Neural progenitor cell (in vitro differentiated cells): ENCODE data around the gene SYTL2.

Source experiments
- CTCF ChIP-seq: fragments of 200-600 bp; sonication (generic); IDR thresholded peaks from 2 replicates; pipeline ENCODE4 v1.5.1; 2017; ENCODE audit warnings: antibody characterized with exemption, mild to moderate bottlenecking
- EZH2 ChIP-seq: fragments of 200-600 bp; sonication (generic); IDR thresholded peaks from 2 replicates; pipeline ENCODE4 v1.6.1; 2017; ENCODE audit warnings: antibody characterized with exemption, mild to moderate bottlenecking, moderate library complexity

GRCh38 chr11:85665733-85666132 is 145.2 kb downstream of the SYTL2 start:
- TF ChIP-seq CTCF (no peak), EZH2 (no peak)
